MM.1S (cell line): ENCODE results near the gene GPC5.

ENCODE experiments used
- CTCF ChIP-seq: fragments of 300-600 bp; sonication (generic); IDR thresholded peaks from 2 replicates; pipeline ENCODE4 v1.5.1; 2016; ENCODE audit warnings: antibody characterized with exemption, low read length, mixed read lengths
- EZH2 ChIP-seq: fragments of 300-600 bp; sonication (generic); optimal IDR thresholded peaks from 2 replicates; pipeline ENCODE3; 2017; ENCODE audit warnings: low read depth, mild to moderate bottlenecking, antibody characterized with exemption, low read length, mixed read lengths
- EZH2phosphoT487 ChIP-seq: fragments of 300-600 bp; sonication (generic); IDR thresholded peaks from 2 replicates; pipeline ENCODE4 v1.6.1; 2018; ENCODE audit warnings: antibody characterized with exemption, low read length

- no peak for TF ChIP-seq CTCF
- TF ChIP-seq EZH2phosphoT487, result no peak
- no peak for TF ChIP-seq EZH2
Measured at GRCh38 chr13:91544723-91545122, 146.3 kb downstream of the GPC5 start.
